HEK293 (cell line): Measurements from ENCODE around the gene ANO2.

Experiments used
- CTCF ChIP-seq: fragments of 450-650 bp; formaldehyde crosslinking; IDR thresholded peaks from 2 replicates; pipeline ENCODE4 v1.5.1; 2016; ENCODE audit warnings: missing biosample characterization, missing genetic modification characterization
- KLF17 ChIP-seq: fragments of 450-650 bp; formaldehyde crosslinking; IDR thresholded peaks from 2 replicates; pipeline ENCODE4 v1.5.1; 2016; ENCODE audit warnings: missing biosample characterization, missing genetic modification characterization
- TSHZ1 ChIP-seq: fragments of 450-650 bp; formaldehyde crosslinking; IDR thresholded peaks from 2 replicates; pipeline ENCODE4 v1.5.1; 2016; ENCODE audit warnings: missing biosample characterization, missing genetic modification characterization, borderline replicate concordance
- ZBTB17 ChIP-seq: fragments of 450-650 bp; formaldehyde crosslinking; IDR thresholded peaks from 2 replicates; pipeline ENCODE4 v1.5.1; 2016; ENCODE audit warnings: missing biosample characterization, missing genetic modification characterization
- ZBTB8A ChIP-seq: fragments of 450-650 bp; formaldehyde crosslinking; IDR thresholded peaks from 2 replicates; pipeline ENCODE4 v1.5.1; 2016; ENCODE audit warnings: missing biosample characterization, missing genetic modification characterization
- ZNF174 ChIP-seq: fragments of 450-650 bp; formaldehyde crosslinking; IDR thresholded peaks from 2 replicates; pipeline ENCODE4 v1.5.0; 2017; ENCODE audit warnings: missing biosample characterization, mild to moderate bottlenecking, missing genetic modification characterization
- ZNF707 ChIP-seq: fragments of 450-650 bp; formaldehyde crosslinking; IDR thresholded peaks from 2 replicates; pipeline ENCODE4 v1.5.1; 2016; ENCODE audit warnings: missing biosample characterization, missing genetic modification characterization

- no peak for TF ChIP-seq ZNF707
- TF ChIP-seq ZNF174 (tag by site-specific recombination) = no peak
- TF ChIP-seq KLF17 (tag by site-specific recombination) = no peak
- no peak for TF ChIP-seq CTCF (tag by site-specific recombination)
- no peak for TF ChIP-seq ZBTB8A (tag by site-specific recombination)
- TF ChIP-seq TSHZ1 (tag by site-specific recombination) = no peak
- no peak for TF ChIP-seq ZBTB17 (tag by site-specific recombination)
These were observed 36.8 kb downstream of the ANO2 start for GRCh38 chr12:5908251-5908650.
